ENCODE results near the gene HACD2.
A peak's percentile ranks its signal among the peaks of the same experiment; 100 is the strongest.

Gene HACD2

GRCh38 chr3:123571264-123571972 is 13.4 kb downstream of the HACD2 start:
- no peak for DNase-seq (ENCODE audit: low read depth)

- no peak for DNase-seq (ENCODE audit: low read depth)
Measured at GRCh38 chr3:123568875-123569274, 16.0 kb downstream of the HACD2 start.

- no peak for DNase-seq (ENCODE audit: low read depth)
Measured at GRCh38 chr3:123568034-123568433, 16.8 kb downstream of the HACD2 start.

- DNase-seq (ENCODE audit: low read depth) = no peak
Measured at GRCh38 chr3:123564056-123564455, 20.8 kb downstream of the HACD2 start.

GRCh38 chr3:123562547-123562946 is 22.3 kb downstream of the HACD2 start:
- DNase-seq (ENCODE audit: low read depth) = no peak

GRCh38 chr3:123561188-123561587 is 23.7 kb downstream of the HACD2 start:
- no peak for DNase-seq (ENCODE audit: low read depth)

- DNase-seq (ENCODE audit: low read depth) = peak; percentile 49
Measured at GRCh38 chr3:123559040-123559861, 25.6 kb downstream of the HACD2 start.

- no peak for DNase-seq (ENCODE audit: low read depth)
Measured at GRCh38 chr3:123553536-123553935, 31.3 kb downstream of the HACD2 start.

GRCh38 chr3:123552768-123553167 is 32.1 kb downstream of the HACD2 start:
- no peak for DNase-seq (ENCODE audit: low read depth)

- DNase-seq (ENCODE audit: low read depth) = no peak
Measured at GRCh38 chr3:123552095-123552714, 32.6 kb downstream of the HACD2 start.

GRCh38 chr3:123547881-123548519 is 36.9 kb downstream of the HACD2 start:
- no peak for DNase-seq (ENCODE audit: low read depth)

- DNase-seq (ENCODE audit: low read depth) = peak; percentile 9
Measured at GRCh38 chr3:123546133-123546755, 38.6 kb downstream of the HACD2 start.

- no peak for DNase-seq (ENCODE audit: low read depth)
Measured at GRCh38 chr3:123543950-123544349, 40.9 kb downstream of the HACD2 start.

- no peak for DNase-seq (ENCODE audit: low read depth)
Measured at GRCh38 chr3:123540285-123540684, 44.6 kb downstream of the HACD2 start.

GRCh38 chr3:123536153-123536895 is 48.5 kb downstream of the HACD2 start:
- DNase-seq (ENCODE audit: low read depth) = no peak

GRCh38 chr3:123535580-123535979 is 49.3 kb downstream of the HACD2 start:
- DNase-seq (ENCODE audit: low read depth) = no peak

GRCh38 chr3:123534264-123534663 is 50.6 kb downstream of the HACD2 start:
- no peak for DNase-seq (ENCODE audit: low read depth)

GRCh38 chr3:123533554-123534159 is 51.2 kb downstream of the HACD2 start:
- no peak for DNase-seq (ENCODE audit: low read depth)

GRCh38 chr3:123528130-123528529 is 56.7 kb downstream of the HACD2 start:
- DNase-seq (ENCODE audit: low read depth) = no peak

GRCh38 chr3:123527046-123527445 is 57.8 kb downstream of the HACD2 start:
- no peak for DNase-seq (ENCODE audit: low read depth)

GRCh38 chr3:123526474-123526873 is 58.4 kb downstream of the HACD2 start:
- DNase-seq (ENCODE audit: low read depth) = no peak
